Endothelial cell (in vitro differentiated cells): ENCODE measurements around the gene CLEC12A. TPM values are rescaled to one million over a fixed set of nuclear protein-coding genes. Genes with fewer than 3 reads are reported as not detected.
"Not testable (repeated sequence)": the region's sequence is repeated elsewhere in the genome, so short reads cannot be mapped to it uniquely, and the experiment has no call there.

Experiments
- DNase-seq: peaks from one replicate; pipeline ENCODE4 v3.0.0; 2021; ENCODE audit warnings: low spot score
- H3K27ac Mint-ChIP-seq: one replicate; pipeline ENCODE4 v1.8.0; 2021; ENCODE audit warnings: mixed read lengths, inconsistent platforms; ENCODE audit not compliant: unreplicated experiment
- H3K27me3 Mint-ChIP-seq: one replicate; pipeline ENCODE4 v1.8.0; 2021; ENCODE audit warnings: mild to moderate bottlenecking, moderate library complexity, mixed read lengths, inconsistent platforms; ENCODE audit not compliant: unreplicated experiment
- H3K36me3 Mint-ChIP-seq: one replicate; pipeline ENCODE4 v1.8.0; 2021; ENCODE audit warnings: mild to moderate bottlenecking, low read depth, mixed read lengths, inconsistent platforms; ENCODE audit not compliant: unreplicated experiment
- H3K4me1 Mint-ChIP-seq: one replicate; pipeline ENCODE4 v1.8.0; 2021; ENCODE audit warnings: mild to moderate bottlenecking, mixed read lengths, inconsistent platforms; ENCODE audit not compliant: unreplicated experiment
- H3K4me3 Mint-ChIP-seq: one replicate; pipeline ENCODE4 v1.8.0; 2021; ENCODE audit warnings: mild to moderate bottlenecking, mixed read lengths, inconsistent platforms; ENCODE audit not compliant: unreplicated experiment
- H3K9me3 Mint-ChIP-seq: one replicate; pipeline ENCODE4 v1.8.0; 2021; ENCODE audit warnings: mixed read lengths, inconsistent platforms; ENCODE audit not compliant: unreplicated experiment
- CTCF ChIP-seq: fragments of 200-600 bp; sonication (generic); IDR thresholded peaks from one replicate; pipeline ENCODE4 v1.5.0; 2021; ENCODE audit warnings: antibody characterized with exemption; ENCODE audit not compliant: unreplicated experiment
- total RNA-seq: library from RNA; stranded (reverse); fragmentation: NEBNext Ultra II Directional; extraction: Animal tissue kit (Norgen Biotek cat#: 25700); gene quantifications from one replicate; pipeline ENCODE4 v1.2.1, GENCODE V29; 2021; ENCODE audit not compliant: unreplicated experiment

The CLEC12A gene
- total RNA-seq, 1 donor from 2014 or later, result not detected

- H3K4me3 Mint-ChIP-seq, result no peak overlapping the region
Observed at GRCh38 chr12:10021342-10021741, 50.1 kb downstream of the CLEC12A start.

GRCh38 chr12:10025236-10025635, 54.0 kb downstream of the CLEC12A start:
- H3K27me3 Mint-ChIP-seq, result no peaks in the 10 kb centered on the region
- H3K4me1 Mint-ChIP-seq, result no peaks in the 10 kb centered on the region
- H3K4me3 Mint-ChIP-seq, result no peak overlapping the region
- no peak overlapping the region for H3K27ac Mint-ChIP-seq
- H3K36me3 Mint-ChIP-seq, result no peaks in the 10 kb centered on the region
- TF ChIP-seq CTCF, result no peak
- H3K9me3 Mint-ChIP-seq, result no peaks in the 10 kb centered on the region
- no peak for DNase-seq

More at GRCh38 chr12:10021342-10021741, 50.1 kb downstream of the CLEC12A start:
- no peak for TF ChIP-seq CTCF
- DNase-seq, result no peak
- no peaks in the 10 kb centered on the region for H3K36me3 Mint-ChIP-seq
- no peaks in the 10 kb centered on the region for H3K27me3 Mint-ChIP-seq
- peaks cover 5% of the 10 kb centered on the region for H3K4me1 Mint-ChIP-seq
- no peak overlapping the region for H3K27ac Mint-ChIP-seq
- H3K9me3 Mint-ChIP-seq, result no peaks in the 10 kb centered on the region

GRCh38 chr12:10026666-10027065, 55.5 kb downstream of the CLEC12A start:
- H3K9me3 Mint-ChIP-seq, H3K27ac Mint-ChIP-seq, H3K27me3 Mint-ChIP-seq, H3K36me3 Mint-ChIP-seq, DNase-seq, H3K4me1 Mint-ChIP-seq, H3K4me3 Mint-ChIP-seq: not testable (repeated sequence)

GRCh38 chr12:10027311-10027710, 56.1 kb downstream of the CLEC12A start:
- TF ChIP-seq CTCF, result no peak
- DNase-seq, result no peak
- Mint-ChIP-seq H3K36me3 (no peaks in the 10 kb centered on the region), H3K27me3 (no peaks in the 10 kb centered on the region), H3K9me3 (no peaks in the 10 kb centered on the region), H3K4me3 (no peak overlapping the region), H3K27ac (no peak overlapping the region), H3K4me1 (peaks cover 3% of the 10 kb centered on the region)

GRCh38 chr12:10027721-10028120, 56.5 kb downstream of the CLEC12A start:
- Mint-ChIP-seq H3K27ac (no peak overlapping the region), H3K36me3 (no peaks in the 10 kb centered on the region), H3K4me3 (no peak overlapping the region), H3K27me3 (no peaks in the 10 kb centered on the region), H3K4me1 (peaks cover 3% of the 10 kb centered on the region), H3K9me3 (no peaks in the 10 kb centered on the region)
- no peak for TF ChIP-seq CTCF
- no peak for DNase-seq

GRCh38 chr12:10030446-10030845, 59.2 kb downstream of the CLEC12A start, which contains the start of gene CLEC9A:
Gene CLEC9A (plus strand): TSS chr12:10030682. CDS start chr12:10052688, 22,006 bp downstream.
- DNase-seq, result no peak
- TF ChIP-seq CTCF, result no peak
- Mint-ChIP-seq H3K9me3 (no peaks in the 10 kb centered on the region), H3K27me3 (peaks cover under 1% of the 10 kb centered on the region), H3K4me1 (peaks cover 9% of the 10 kb centered on the region), H3K27ac (peak within 1 kb of the TSS; percentile 26), H3K4me3 (no peak within 1 kb of the TSS), H3K36me3 (no peaks in the 10 kb centered on the region)
